Measurements from ENCODE around the gene LUZP2.

The LUZP2 gene

GRCh38 chr11:24513479-24514218 lies 16.8 kb downstream of the LUZP2 start:
- no peak overlapping the region for H3K27ac ChIP-seq
- DNase-seq (ENCODE audit: low spot score) = no peak
- ChIA-PET POLR2A (ENCODE audit: low non-redundant PET) (no interaction called here), CTCF (interaction anchor here (0.6 kb wide), 3 partner anchors 82 to 1346 kb away, joined by 3 read pairs; no protein-coding TSS in a partner anchor)
- TF ChIP-seq CTCF (conservative IDR thresholded peaks at IDR 0.05; ENCODE audit: low read depth) = no peak

GRCh38 chr11:24514219-24514594 lies 17.4 kb downstream of the LUZP2 start:
- POLR2A ChIA-PET (ENCODE audit: low non-redundant PET) = no interaction called here
- no peak overlapping the region for H3K27ac ChIP-seq
- DNase-seq (ENCODE audit: low spot score) = no peak
- TF ChIP-seq CTCF (conservative IDR thresholded peaks at IDR 0.05; ENCODE audit: low read depth) = no peak
- CTCF ChIA-PET = interaction anchor here (0.6 kb wide), 1 partner anchor 1585 kb away, joined by 6 read pairs; no protein-coding TSS in a partner anchor

- no peak for DNase-seq (ENCODE audit: low spot score)
- POLR2A ChIA-PET (ENCODE audit: low non-redundant PET) = no interaction called here
- CTCF ChIA-PET = no interaction called here
- no peak for TF ChIP-seq CTCF (conservative IDR thresholded peaks at IDR 0.05; ENCODE audit: low read depth)
- no peak overlapping the region for H3K27ac ChIP-seq
Observed at GRCh38 chr11:24515632-24516031, 18.8 kb downstream of the LUZP2 start.

- CTCF ChIA-PET = interaction anchor here (0.7 kb wide), 1 partner anchor 29 kb away, joined by 4 read pairs; no protein-coding TSS in a partner anchor
- POLR2A ChIA-PET (ENCODE audit: low non-redundant PET) = no interaction called here
- no peak for TF ChIP-seq CTCF (conservative IDR thresholded peaks at IDR 0.05; ENCODE audit: low read depth)
- no peak for DNase-seq (ENCODE audit: low spot score)
- H3K27ac ChIP-seq = no peak overlapping the region
Observed at GRCh38 chr11:24516638-24517037, 19.8 kb downstream of the LUZP2 start.

- H3K27ac ChIP-seq = no peak overlapping the region
- ChIA-PET POLR2A (ENCODE audit: low non-redundant PET) (no interaction called here), CTCF (no interaction called here)
- TF ChIP-seq CTCF (conservative IDR thresholded peaks at IDR 0.05; ENCODE audit: low read depth) = no peak
- no peak for DNase-seq (ENCODE audit: low spot score)
Observed at GRCh38 chr11:24521601-24522000, 24.7 kb downstream of the LUZP2 start.

- POLR2A ChIA-PET (ENCODE audit: low non-redundant PET) = no interaction called here
- no peak for TF ChIP-seq CTCF (conservative IDR thresholded peaks at IDR 0.05; ENCODE audit: low read depth)
- DNase-seq (ENCODE audit: low spot score) = no peak
- CTCF ChIA-PET = no interaction called here
- H3K27ac ChIP-seq = no peak overlapping the region
Observed at GRCh38 chr11:24524156-24524555, 27.3 kb downstream of the LUZP2 start.

Measured in RWPE1 (cell line).